Endodermal cell (in vitro differentiated cells): Measurements from ENCODE around the gene ABCB11. TPM values are rescaled to one million over a fixed set of nuclear protein-coding genes. Genes with fewer than 3 reads are reported as not detected.

Experiments
- DNase-seq: peaks from one replicate; pipeline ENCODE4 v3.0.0-alpha.2; 2017
- H3K27ac ChIP-seq: 2 replicates; pipeline ENCODE4 v1.5.1; 2013; ENCODE audit warnings: mild to moderate bottlenecking, low read depth, low read length, moderate library complexity
- H3K27me3 ChIP-seq: 2 replicates; pipeline ENCODE4 v1.6.1; 2013; ENCODE audit warnings: mild to moderate bottlenecking, low read length, moderate library complexity; ENCODE audit not compliant: insufficient read depth, control insufficient read depth, poor library complexity, severe bottlenecking
- H3K36me3 ChIP-seq: 2 replicates; pipeline ENCODE4 v1.7.0; 2013; ENCODE audit warnings: mild to moderate bottlenecking, low read length, moderate library complexity; ENCODE audit not compliant: control insufficient read depth, insufficient read depth
- H3K4me1 ChIP-seq: one replicate; pipeline ENCODE4 v1.7.0; 2013; ENCODE audit warnings: low read length; ENCODE audit not compliant: control insufficient read depth, insufficient read depth
- H3K4me3 ChIP-seq: 2 replicates; pipeline ENCODE4 v1.5.1; 2013; ENCODE audit warnings: mild to moderate bottlenecking, low read length, moderate library complexity
- H3K9ac ChIP-seq: 2 replicates; pipeline ENCODE4 v1.6.1; 2013; ENCODE audit warnings: mild to moderate bottlenecking, low read length, moderate library complexity; ENCODE audit not compliant: poor library complexity, severe bottlenecking; ENCODE audit errors: extremely low read depth
- H3K9me3 ChIP-seq: 2 replicates; pipeline ENCODE4 v1.6.1; 2013; ENCODE audit warnings: mild to moderate bottlenecking, low read length, moderate library complexity; ENCODE audit not compliant: control insufficient read depth
- H3K27ac Mint-ChIP-seq: 2 replicates; pipeline ENCODE4 v1.8.0; 2020; ENCODE audit warnings: mixed read lengths
- H3K27me3 Mint-ChIP-seq: 2 replicates; pipeline ENCODE4 v1.8.0; 2021; ENCODE audit warnings: mild to moderate bottlenecking, mixed read lengths; ENCODE audit not compliant: insufficient read depth
- H3K36me3 Mint-ChIP-seq: 2 replicates; pipeline ENCODE4 v1.8.0; 2020; ENCODE audit warnings: low read depth, mixed read lengths
- H3K4me1 Mint-ChIP-seq: 2 replicates; pipeline ENCODE4 v1.8.0; 2020; ENCODE audit warnings: mixed read lengths
- H3K4me3 Mint-ChIP-seq: 2 replicates; pipeline ENCODE4 v1.8.0; 2020; ENCODE audit warnings: mild to moderate bottlenecking, moderate library complexity, mixed read lengths
- H3K9me3 Mint-ChIP-seq: 2 replicates; pipeline ENCODE4 v1.8.0; 2020; ENCODE audit warnings: mild to moderate bottlenecking, mixed read lengths
- WGBS, 2 experiments: methylation state at CpG; one replicate each; pipeline versions ENCODE4 v1.1.5 to v1.1.7; 2013; ENCODE audit warnings: missing lambda C conversion rate in 2 of 2, mixed read lengths in 1 of 2; ENCODE audit not compliant: insufficient coverage in 1 of 2, insufficient read length in 1 of 2; 5-methylcytosine and 5-hydroxymethylcytosine counted together
- total RNA-seq, 2 donors: library from RNA; stranded (reverse); fragmentation: NEBNext Ultra II Directional in 1 of 2; extraction: Animal tissue kit (Norgen Biotek cat#: 25700) in 1 of 2; gene quantifications; 2 replicates in 1 of 2; 3 replicates in 1 of 2; pipeline ENCODE4 v1.2.1, GENCODE V29; 2021
- TF ChIP-seq, protein P1 (sequence below): fragments of 200-600 bp; sonication (generic); conservative IDR thresholded peaks from 2 replicates; pipeline ENCODE4 v1.5.0; 2021; ENCODE audit warnings: antibody characterized with exemption, mild to moderate bottlenecking

Gene ABCB11
- total RNA-seq, 2 donors from 2014 or later: 0.04 TPM

DNA sequence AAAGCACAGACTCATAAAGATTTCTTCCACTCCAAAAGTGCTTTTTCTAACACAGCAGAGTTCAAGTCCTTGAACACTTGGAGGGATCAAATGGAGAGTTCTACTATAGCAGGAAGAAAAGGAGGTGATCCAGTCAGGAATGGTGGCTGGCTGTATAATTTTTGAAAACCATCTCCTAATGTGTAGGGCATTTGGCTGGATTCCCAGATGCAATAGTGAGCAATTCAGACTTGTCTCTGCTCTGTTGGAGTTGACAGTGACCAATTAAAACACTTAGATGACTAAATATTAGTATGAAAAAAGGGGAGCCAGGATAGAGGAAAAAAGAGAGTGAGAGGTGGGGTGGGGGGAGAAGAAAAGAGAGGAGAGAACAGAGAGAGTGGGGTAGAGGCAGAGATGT lies 135.4 kb downstream of the ABCB11 start:
- Histone ChIP-seq H3K9me3 (no peaks in the 10 kb centered on the region), H3K27me3 (peaks cover 19% of the 10 kb centered on the region), H3K27ac (no peak overlapping the region), H3K36me3 (no peaks in the 10 kb centered on the region), H3K9ac (no peak overlapping the region), H3K4me3 (no peak overlapping the region), H3K4me1 (no peaks in the 10 kb centered on the region)
- no peak overlapping the region for H3K4me3 Mint-ChIP-seq
- no peak overlapping the region for H3K27ac Mint-ChIP-seq
- no peaks in the 10 kb centered on the region for H3K9me3 Mint-ChIP-seq
- peaks cover 12% of the 10 kb centered on the region for H3K27me3 Mint-ChIP-seq
- no peak for DNase-seq
- TF ChIP-seq, protein P1, sequence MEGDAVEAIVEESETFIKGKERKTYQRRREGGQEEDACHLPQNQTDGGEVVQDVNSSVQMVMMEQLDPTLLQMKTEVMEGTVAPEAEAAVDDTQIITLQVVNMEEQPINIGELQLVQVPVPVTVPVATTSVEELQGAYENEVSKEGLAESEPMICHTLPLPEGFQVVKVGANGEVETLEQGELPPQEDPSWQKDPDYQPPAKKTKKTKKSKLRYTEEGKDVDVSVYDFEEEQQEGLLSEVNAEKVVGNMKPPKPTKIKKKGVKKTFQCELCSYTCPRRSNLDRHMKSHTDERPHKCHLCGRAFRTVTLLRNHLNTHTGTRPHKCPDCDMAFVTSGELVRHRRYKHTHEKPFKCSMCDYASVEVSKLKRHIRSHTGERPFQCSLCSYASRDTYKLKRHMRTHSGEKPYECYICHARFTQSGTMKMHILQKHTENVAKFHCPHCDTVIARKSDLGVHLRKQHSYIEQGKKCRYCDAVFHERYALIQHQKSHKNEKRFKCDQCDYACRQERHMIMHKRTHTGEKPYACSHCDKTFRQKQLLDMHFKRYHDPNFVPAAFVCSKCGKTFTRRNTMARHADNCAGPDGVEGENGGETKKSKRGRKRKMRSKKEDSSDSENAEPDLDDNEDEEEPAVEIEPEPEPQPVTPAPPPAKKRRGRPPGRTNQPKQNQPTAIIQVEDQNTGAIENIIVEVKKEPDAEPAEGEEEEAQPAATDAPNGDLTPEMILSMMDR: no peak
- no peaks in the 10 kb centered on the region for H3K36me3 Mint-ChIP-seq
- H3K4me1 Mint-ChIP-seq: no peaks in the 10 kb centered on the region

DNA sequence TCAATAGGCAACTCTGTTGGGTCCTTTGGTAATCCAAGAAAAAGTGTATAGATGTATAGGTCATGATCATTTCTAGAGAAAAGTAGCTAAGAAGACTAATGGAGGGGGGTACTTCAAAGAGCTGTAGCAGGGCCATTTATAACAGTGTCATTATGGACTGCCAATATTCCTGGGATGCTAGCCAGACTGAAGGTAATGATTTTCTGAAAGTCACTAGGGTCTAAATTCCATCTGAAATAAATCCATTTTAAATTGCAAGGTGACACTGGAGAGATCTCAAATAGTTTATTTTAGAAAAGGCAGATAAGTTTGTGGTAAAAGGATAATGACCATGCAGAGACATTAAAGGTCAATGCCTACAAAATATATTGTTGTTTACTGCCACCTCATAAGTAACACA lies 136.4 kb downstream of the ABCB11 start:
- Histone ChIP-seq H3K4me3 (no peak overlapping the region), H3K4me1 (no peaks in the 10 kb centered on the region), H3K27ac (no peak overlapping the region), H3K9ac (no peak overlapping the region), H3K27me3 (peaks cover 20% of the 10 kb centered on the region), H3K9me3 (no peaks in the 10 kb centered on the region), H3K36me3 (no peaks in the 10 kb centered on the region)
- H3K9me3 Mint-ChIP-seq: no peaks in the 10 kb centered on the region
- no peak overlapping the region for H3K4me3 Mint-ChIP-seq
- H3K36me3 Mint-ChIP-seq: no peaks in the 10 kb centered on the region
- peaks cover 12% of the 10 kb centered on the region for H3K27me3 Mint-ChIP-seq
- H3K4me1 Mint-ChIP-seq: no peaks in the 10 kb centered on the region
- no peak overlapping the region for H3K27ac Mint-ChIP-seq
- no peak for DNase-seq
- TF ChIP-seq, protein P1: no peak

DNA sequence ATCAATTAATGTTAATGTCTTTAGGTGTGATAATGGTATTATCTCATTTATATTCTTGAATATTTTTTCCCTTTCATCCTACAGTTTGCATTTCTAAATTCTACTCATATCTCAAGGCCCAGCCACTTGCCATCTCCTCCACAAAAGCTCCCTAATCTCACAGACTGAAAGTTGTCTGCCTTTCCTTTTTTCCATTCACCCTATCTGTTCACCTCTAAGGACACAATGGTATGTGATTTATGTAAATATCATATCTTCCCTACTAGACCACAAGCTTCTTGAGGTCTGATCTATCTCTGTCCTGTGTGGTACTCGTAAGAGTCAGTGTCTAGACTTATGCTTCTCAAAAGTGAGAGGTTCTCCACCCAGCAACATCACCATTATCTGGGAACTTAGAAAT lies 137.0 kb downstream of the ABCB11 start:
- H3K27ac Mint-ChIP-seq: no peak overlapping the region
- Histone ChIP-seq H3K27me3 (peaks cover 20% of the 10 kb centered on the region), H3K4me1 (peaks cover 2% of the 10 kb centered on the region), H3K4me3 (no peak overlapping the region), H3K9ac (no peak overlapping the region), H3K36me3 (no peaks in the 10 kb centered on the region), H3K27ac (no peak overlapping the region), H3K9me3 (no peaks in the 10 kb centered on the region)
- no peaks in the 10 kb centered on the region for H3K36me3 Mint-ChIP-seq
- TF ChIP-seq, protein P1: no peak
- no peaks in the 10 kb centered on the region for H3K9me3 Mint-ChIP-seq
- peaks cover 12% of the 10 kb centered on the region for H3K27me3 Mint-ChIP-seq
- 97% methylated on average over 1 of the region's 1 CpG; no CpG with 5 or more reads in 1 of the 2 experiments for WGBS, 2 experiments
- no peak for DNase-seq
- no peak overlapping the region for H3K4me3 Mint-ChIP-seq
- peaks cover 1% of the 10 kb centered on the region for H3K4me1 Mint-ChIP-seq
